Endothelial cell of umbilical vein (primary cell): ENCODE results near the gene ATAD5. TPM values are rescaled to one million over a fixed set of nuclear protein-coding genes. Genes with fewer than 3 reads are reported as not detected.

Experiments
- BruUV-seq: library from RNA; stranded (reverse); fragments of 400-500 nt; replicated peaks from 2 replicates; lab custom pipeline; 2021; lab: Mats Ljungman, UMichigan
- CTCF ChIA-PET: fragments of 300-600, 350-600 bp; sonication (Branson Sonifier 250); formaldehyde crosslinking; loops from one replicate; lab custom pipeline; 2021; ENCODE audit warnings: antibody characterized with exemption, inconsistent platforms; lab: Charles Lee
- POLR2A ChIA-PET: fragments of 300-600, 350-600 bp; sonication (Branson Sonifier 250); formaldehyde crosslinking; loops from one replicate; lab custom pipeline; 2021; ENCODE audit warnings: antibody characterized with exemption, inconsistent platforms; lab: Charles Lee
- DNase-seq: peaks from one replicate; pipeline ENCODE4 v3.0.0-alpha.2; 2011; ENCODE audit warnings: low read depth, low spot score
- FAIRE-seq: peaks from 2 replicates; lab custom pipeline; 2011; peaks lifted over from hg19 to GRCh38; lab: Jason Lieb, UNC
- H2AFZ ChIP-seq: 2 replicates; pipeline ENCODE4 v1.6.0; 2012; ENCODE audit warnings: low read depth, low read length, control low read depth, inconsistent platforms
- H3K27ac ChIP-seq: 2 replicates; pipeline ENCODE4 v1.5.1; 2011; ENCODE audit warnings: low read depth, mild to moderate bottlenecking, control low read depth, low read length, moderate library complexity; ENCODE audit not compliant: insufficient read depth
- H3K27me3 ChIP-seq, 2 experiments: 2 replicates each; pipeline versions ENCODE4 v1.6.0 to v1.6.1; 2011; ENCODE audit warnings: low read length in 2 of 2, mixed read lengths in 1 of 2; ENCODE audit not compliant: control insufficient read depth in 2 of 2, insufficient read depth in 2 of 2
- H3K36me3 ChIP-seq, 2 experiments: 2 replicates in 1 of 2; 3 replicates in 1 of 2; pipeline ENCODE4 v1.5.1; 2011; ENCODE audit warnings: low read length in 2 of 2, mild to moderate bottlenecking in 1 of 2, moderate library complexity in 1 of 2; ENCODE audit not compliant: control insufficient read depth in 2 of 2, insufficient read depth in 2 of 2; ENCODE audit errors: extremely low read depth in 1 of 2
- H3K4me1 ChIP-seq: 3 replicates; pipeline ENCODE4 v1.5.1; 2011; ENCODE audit warnings: mild to moderate bottlenecking, low read length; ENCODE audit not compliant: control insufficient read depth, insufficient read depth; ENCODE audit errors: extremely low read depth
- H3K4me2 ChIP-seq: 2 replicates; pipeline ENCODE4 v1.6.1; 2011; ENCODE audit warnings: low read length, control low read depth, mixed read lengths; ENCODE audit not compliant: insufficient read depth
- H3K4me3 ChIP-seq, 3 experiments: fragments of 200-600 bp in 1 of 3; sonication (generic), shearing (Covaris generic) in 1 of 3; replicated peaks in 1 of 3; 2 replicates each; pipeline ENCODE4 v1.5.1; 2011 to 2016; ENCODE audit warnings: control low read depth in 3 of 3, low read length in 3 of 3, mild to moderate bottlenecking in 2 of 3, inconsistent platforms in 1 of 3, low read depth in 1 of 3, moderate library complexity in 1 of 3; ENCODE audit not compliant: insufficient read depth in 1 of 3
- H3K79me2 ChIP-seq: 2 replicates; pipeline ENCODE4 v1.6.0; 2012; ENCODE audit warnings: low read length, inconsistent platforms; ENCODE audit not compliant: control insufficient read depth, insufficient read depth
- H3K9ac ChIP-seq: replicated peaks from 2 replicates; pipeline ENCODE3; 2011; ENCODE audit warnings: low read length, control low read depth; ENCODE audit not compliant: insufficient read depth; ENCODE audit errors: extremely low read depth
- H3K9me1 ChIP-seq: replicated peaks from 3 replicates; pipeline ENCODE4 v1.6.0; 2011; ENCODE audit warnings: mild to moderate bottlenecking, low read length; ENCODE audit not compliant: control insufficient read depth, insufficient read depth; ENCODE audit errors: extremely low read depth
- H3K9me3 ChIP-seq: replicated peaks from 2 replicates; pipeline ENCODE4 v1.5.1; 2012; ENCODE audit warnings: low read length, inconsistent platforms; ENCODE audit not compliant: control insufficient read depth, insufficient read depth
- H4K20me1 ChIP-seq: replicated peaks from 2 replicates; pipeline ENCODE3; 2011; ENCODE audit warnings: mild to moderate bottlenecking, low read length; ENCODE audit not compliant: control insufficient read depth, insufficient read depth; ENCODE audit errors: extremely low read depth
- EZH2 ChIP-seq: IDR thresholded peaks from 2 replicates; pipeline ENCODE4 v1.6.1; 2012; ENCODE audit warnings: borderline replicate concordance, low read depth, mild to moderate bottlenecking, moderate library complexity, low read length, inconsistent platforms; ENCODE audit not compliant: severe bottlenecking
- FOS ChIP-seq: IDR thresholded peaks from 2 replicates; pipeline ENCODE4 v1.6.1; 2011; ENCODE audit warnings: mild to moderate bottlenecking, low read length, moderate library complexity, borderline replicate concordance; ENCODE audit not compliant: insufficient read depth
- GATA2 ChIP-seq: IDR thresholded peaks from 2 replicates; pipeline ENCODE4 v1.7.0; 2011; ENCODE audit warnings: low read depth, mild to moderate bottlenecking, moderate library complexity, mixed read lengths, low read length; ENCODE audit not compliant: insufficient read length, insufficient read depth
- JUN ChIP-seq: IDR thresholded peaks from 2 replicates; pipeline ENCODE4 v1.6.1; 2011; ENCODE audit warnings: borderline replicate concordance, low read depth; ENCODE audit not compliant: insufficient read length, insufficient read depth
- MYC ChIP-seq: IDR thresholded peaks from one replicate; pipeline ENCODE4 v1.6.1; 2011; ENCODE audit warnings: mild to moderate bottlenecking, low read depth, low read length
- POLR2A ChIP-seq: IDR thresholded peaks from 2 replicates; pipeline ENCODE4 v1.6.1; 2012; ENCODE audit warnings: low read depth, mild to moderate bottlenecking, control low read depth, low read length
- POLR2AphosphoS5 ChIP-seq: IDR thresholded peaks from 2 replicates; pipeline ENCODE4 v1.6.1; 2012; ENCODE audit warnings: low read depth, mild to moderate bottlenecking, control low read depth, low read length, moderate library complexity; ENCODE audit not compliant: insufficient read depth
- dilution Hi-C: fragments of 300-500 bp; cut with MboI; formaldehyde crosslinking; loops from one replicate; pipeline ENCODE4 v1.15.0; 2019; ENCODE audit warnings: low sequenced_read_pairs; ENCODE audit not compliant: extremely low pct_ligation_motif_present
- intact Hi-C: fragments of 100-400 bp; cut with micrococcal nuclease; formaldehyde crosslinking; loops from one replicate; pipeline ENCODE4 v1.10.0; 2022
- polyA plus RNA-seq, 4 experiments: library from polyadenylated mRNA; depleted of rRNA in 3 of 4; stranded (reverse) in 3 of 4; unstranded in 1 of 4; fragments of >200 nt; gene quantifications; 2 replicates each; pipeline versions ENCODE4 v1.2.1 to v1.2.3, GENCODE V29; 2011 to 2012; ENCODE audit warnings: missing spikeins in 1 of 4
- total RNA-seq: library from RNA; stranded (reverse); gene quantifications from 2 replicates; pipeline ENCODE4 v1.2.3, GENCODE V29; 2021
- TF ChIP-seq, protein P1 (sequence below): IDR thresholded peaks from 2 replicates; pipeline ENCODE4 v1.6.1; 2011; ENCODE audit not compliant: insufficient read depth, insufficient read length
- TF ChIP-seq, protein P2 (sequence below), 2 donors: IDR thresholded peaks; 1 replicate in 1 of 2; 2 replicates in 1 of 2; pipeline ENCODE4 v1.5.1; 2011; ENCODE audit warnings: low read length in 2 of 2, mild to moderate bottlenecking in 2 of 2, moderate library complexity in 2 of 2, control low read depth in 1 of 2, inconsistent platforms in 1 of 2, low read depth in 1 of 2; ENCODE audit not compliant: insufficient read depth in 1 of 2; ENCODE audit errors: extremely low read depth in 1 of 2

The ATAD5 gene
- total and polyA plus RNA-seq, 2 donors (not counting 3 experiments of a cell fraction or from before 2014, with no cell fraction given) = 0.80 to 9.4 TPM

GRCh38 chr17:30864636-30865035 lies 32.9 kb downstream of the ATAD5 start:
- Histone ChIP-seq H3K36me3 (peaks cover 0 to 3% of the 10 kb centered on the region in 2 experiments), H3K9me3 (no peaks in the 10 kb centered on the region), H2AFZ (no peak overlapping the region), H3K27me3 (no peaks in the 10 kb centered on the region), H3K9ac (no peak overlapping the region), H4K20me1 (no peaks in the 10 kb centered on the region), H3K4me3 (no peak overlapping the region), H3K27ac (no peak overlapping the region), H3K79me2 (no peaks in the 10 kb centered on the region), H3K9me1 (no peaks in the 10 kb centered on the region), H3K4me2 (no peak overlapping the region), H3K4me1 (no peaks in the 10 kb centered on the region)
- intact Hi-C loops = no loop called here
- ChIA-PET CTCF (no interaction called here), POLR2A (no interaction called here)
- BruUV-seq = no TSS peak
- dilution Hi-C loops = no loop called here
- DNase-seq (no peak), FAIRE-seq (no peak)
- TF ChIP-seq GATA2 (no peak), JUN (no peak), MYC (no peak), POLR2AphosphoS5 (no peak), FOS (no peak), POLR2A (no peak), EZH2 (no peak)
- TF ChIP-seq, protein P1, sequence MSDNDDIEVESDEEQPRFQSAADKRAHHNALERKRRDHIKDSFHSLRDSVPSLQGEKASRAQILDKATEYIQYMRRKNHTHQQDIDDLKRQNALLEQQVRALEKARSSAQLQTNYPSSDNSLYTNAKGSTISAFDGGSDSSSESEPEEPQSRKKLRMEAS = no peak
- TF ChIP-seq, protein P2, sequence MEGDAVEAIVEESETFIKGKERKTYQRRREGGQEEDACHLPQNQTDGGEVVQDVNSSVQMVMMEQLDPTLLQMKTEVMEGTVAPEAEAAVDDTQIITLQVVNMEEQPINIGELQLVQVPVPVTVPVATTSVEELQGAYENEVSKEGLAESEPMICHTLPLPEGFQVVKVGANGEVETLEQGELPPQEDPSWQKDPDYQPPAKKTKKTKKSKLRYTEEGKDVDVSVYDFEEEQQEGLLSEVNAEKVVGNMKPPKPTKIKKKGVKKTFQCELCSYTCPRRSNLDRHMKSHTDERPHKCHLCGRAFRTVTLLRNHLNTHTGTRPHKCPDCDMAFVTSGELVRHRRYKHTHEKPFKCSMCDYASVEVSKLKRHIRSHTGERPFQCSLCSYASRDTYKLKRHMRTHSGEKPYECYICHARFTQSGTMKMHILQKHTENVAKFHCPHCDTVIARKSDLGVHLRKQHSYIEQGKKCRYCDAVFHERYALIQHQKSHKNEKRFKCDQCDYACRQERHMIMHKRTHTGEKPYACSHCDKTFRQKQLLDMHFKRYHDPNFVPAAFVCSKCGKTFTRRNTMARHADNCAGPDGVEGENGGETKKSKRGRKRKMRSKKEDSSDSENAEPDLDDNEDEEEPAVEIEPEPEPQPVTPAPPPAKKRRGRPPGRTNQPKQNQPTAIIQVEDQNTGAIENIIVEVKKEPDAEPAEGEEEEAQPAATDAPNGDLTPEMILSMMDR (IDR thresholded peaks at IDR 0.05; ENCODE audit: extremely low read depth in 1 of 2, insufficient read depth in 1 of 2, low read depth in 1 of 2, low read length in 2 of 2) = no peak
